GM12878 (cell line): ENCODE results near the gene DCN. TPM values are rescaled to one million over a fixed set of nuclear protein-coding genes. Genes with fewer than 3 reads are reported as not detected.

Source experiments
- ATAC-seq: fragments of 200-7000 bp; cut with Tn5 transposase; 3 replicates; pipeline ENCODE4 v1.9.1; 2020; ENCODE audit warnings: mild to moderate bottlenecking, moderate library complexity
- BruUV-seq: library from RNA; stranded (reverse); fragments of 400-500 nt; replicated peaks from 2 replicates; lab custom pipeline; 2021; lab: Mats Ljungman, UMichigan
- CTCF ChIA-PET: fragments of 300-600 bp; sonication (Branson Sonifier 250); formaldehyde crosslinking; extraction: SDS; loops from one replicate; lab custom pipeline; 2021; ENCODE audit warnings: inconsistent platforms; lab: Yijun Ruan, JAX
- POLR2A ChIA-PET: fragments of 350-600 bp; formaldehyde crosslinking; extraction: SDS; loops from one replicate; lab custom pipeline; 2021; ENCODE audit warnings: inconsistent platforms; lab: Charles Lee
- RAD21 ChIA-PET: fragments of 300-600 bp; sonication (Branson Sonifier 250); formaldehyde crosslinking; loops from one replicate; lab custom pipeline; 2023; ENCODE audit warnings: antibody characterized with exemption; ENCODE audit not compliant: unreplicated experiment; lab: Charles Lee
- SMC1A ChIA-PET: fragments of 300-600 bp; sonication (Branson Sonifier 250); formaldehyde crosslinking; loops from one replicate; lab custom pipeline; 2023; ENCODE audit not compliant: unreplicated experiment, uncharacterized antibody; lab: Charles Lee
- DNase-seq: peaks from one replicate; pipeline ENCODE4 v3.0.0-alpha.2; 2011; ENCODE audit warnings: low read depth, low spot score
- FAIRE-seq: peaks from 3 replicates; lab custom pipeline; 2011; peaks lifted over from hg19 to GRCh38; lab: Jason Lieb, UNC
- H2AFZ ChIP-seq: 2 replicates; pipeline ENCODE4 v1.6.0; 2011; ENCODE audit warnings: low read depth, low read length, control low read depth; ENCODE audit not compliant: control insufficient read depth
- H3K27ac ChIP-seq: 2 replicates; pipeline ENCODE4 v1.5.1; 2011; ENCODE audit warnings: control low read depth; ENCODE audit not compliant: control insufficient read depth, insufficient read depth
- H3K27me3 ChIP-seq, 2 experiments: replicated peaks in 1 of 2; 2 replicates each; pipeline versions ENCODE4 v1.6.0 to v1.6.1; 2011; ENCODE audit warnings: low read length in 1 of 2; ENCODE audit not compliant: control insufficient read depth in 2 of 2, insufficient read depth in 2 of 2
- H3K36me3 ChIP-seq, 2 experiments: 2 replicates each; pipeline ENCODE4 v1.5.1; 2011; ENCODE audit warnings: low read length in 1 of 2; ENCODE audit not compliant: control insufficient read depth in 2 of 2, insufficient read depth in 2 of 2
- H3K4me1 ChIP-seq: 2 replicates; pipeline ENCODE4 v1.6.1; 2011; ENCODE audit warnings: mild to moderate bottlenecking, low read length, moderate library complexity, mixed read lengths; ENCODE audit not compliant: control insufficient read depth, insufficient read depth
- H3K4me2 ChIP-seq: 2 replicates; pipeline ENCODE4 v1.6.0; 2011; ENCODE audit warnings: control low read depth; ENCODE audit not compliant: control insufficient read depth, insufficient read depth
- H3K4me3 ChIP-seq: fragments of 200-600 bp; sonication (generic); 2 replicates; pipeline ENCODE4 v1.5.1; 2016
- H3K79me2 ChIP-seq: 2 replicates; pipeline ENCODE4 v1.6.0; 2011; ENCODE audit warnings: low read length; ENCODE audit not compliant: control insufficient read depth, insufficient read depth
- H3K9ac ChIP-seq: 2 replicates; pipeline ENCODE4 v1.8.0; 2011; ENCODE audit warnings: low read length, control low read depth, mixed read lengths; ENCODE audit not compliant: control insufficient read depth, insufficient read depth
- H3K9me3 ChIP-seq: replicated peaks from 3 replicates; pipeline ENCODE4 v1.5.1; 2011; ENCODE audit warnings: mild to moderate bottlenecking, low read length; ENCODE audit not compliant: control insufficient read depth, insufficient read depth
- H4K20me1 ChIP-seq: 2 replicates; pipeline ENCODE4 v1.6.0; 2011; ENCODE audit not compliant: control insufficient read depth, insufficient read depth
- CBX3 ChIP-seq: fragments of 200-600 bp; sonication (generic); IDR thresholded peaks from 2 replicates; pipeline ENCODE4 v1.6.1; 2016; ENCODE audit warnings: low read depth, borderline replicate concordance
- CBX5 ChIP-seq: sonication (generic); IDR thresholded peaks from 2 replicates; pipeline ENCODE4 v1.6.1; 2016; ENCODE audit warnings: low read depth, moderate library complexity, mild to moderate bottlenecking, inconsistent platforms
- EED ChIP-seq: sonication (generic); IDR thresholded peaks from 2 replicates; pipeline ENCODE4 v1.6.1; 2016; ENCODE audit warnings: antibody characterized with exemption, low read depth
- FOXK2 ChIP-seq: fragments of 450-650 bp; IDR thresholded peaks from 2 replicates; pipeline ENCODE4 v1.6.1; 2017; ENCODE audit warnings: mild to moderate bottlenecking, moderate library complexity
- GABPA ChIP-seq: IDR thresholded peaks from 2 replicates; pipeline ENCODE4 v1.6.1; 2014; ENCODE audit warnings: antibody characterized with exemption, low read depth, mild to moderate bottlenecking, inconsistent platforms
- HCFC1 ChIP-seq: fragments of 150-350 bp; IDR thresholded peaks from 2 replicates; pipeline ENCODE4 v1.6.1; 2014; ENCODE audit warnings: low read length
- JUNB ChIP-seq: IDR thresholded peaks from 2 replicates; pipeline ENCODE4 v1.6.1; 2016; ENCODE audit warnings: antibody characterized with exemption, mild to moderate bottlenecking
- MEF2A ChIP-seq: IDR thresholded peaks from 2 replicates; pipeline ENCODE4 v1.6.1; 2011; ENCODE audit warnings: low read depth, mild to moderate bottlenecking, low read length, moderate library complexity; ENCODE audit not compliant: insufficient read depth
- MYC ChIP-seq: IDR thresholded peaks from 2 replicates; pipeline ENCODE4 v1.6.1; 2011; ENCODE audit warnings: mild to moderate bottlenecking, low read length, moderate library complexity, inconsistent platforms; ENCODE audit not compliant: insufficient read depth, insufficient replicate concordance, insufficient read length, severe bottlenecking
- NFYA ChIP-seq: IDR thresholded peaks from 2 replicates; pipeline ENCODE4 v1.6.1; 2011; ENCODE audit warnings: low read depth, mild to moderate bottlenecking, low read length, improper control_type of control experiment, borderline replicate concordance
- NR2C1 ChIP-seq: fragments of 450-650 bp; IDR thresholded peaks from 2 replicates; pipeline ENCODE4 v1.6.1; 2017; ENCODE audit warnings: antibody characterized with exemption, mild to moderate bottlenecking, moderate library complexity
- POLR2A ChIP-seq: IDR thresholded peaks from 2 replicates; pipeline ENCODE4 v1.6.1; 2011; ENCODE audit warnings: low read depth, mild to moderate bottlenecking, low read length
- ZBTB11 ChIP-seq: fragments of 450-650 bp; formaldehyde crosslinking; IDR thresholded peaks from 2 replicates; pipeline ENCODE4 v1.5.0; 2022; ENCODE audit warnings: mild to moderate bottlenecking, missing genetic modification characterization
- in situ Hi-C: fragments of 300-500 bp; cut with MboI; formaldehyde crosslinking; loops from 9 replicates; pipeline ENCODE4 v1.14.3; 2018; ENCODE audit warnings: mixed read lengths
- intact Hi-C: fragments of 100-400 bp; cut with micrococcal nuclease; formaldehyde crosslinking; loops from one replicate; pipeline ENCODE4 v1.14.2; 2022; ENCODE audit not compliant: unreplicated experiment
- polyA plus RNA-seq, 11 experiments: library from polyadenylated mRNA; depleted of rRNA in 4 of 11; unstranded in 6 of 11; stranded (reverse) in 5 of 11; fragments of >200 nt; fragmentation: Nextera tagmentation in 4 of 11; fragmentation: Illumina TruSeq in 1 of 11; extraction: Ambion mirVana in 4 of 11; extraction: Trizol in 1 of 11; gene quantifications; 1 replicate in 1 of 11; 2 replicates in 10 of 11; pipeline versions ENCODE4 v1.2.1 to v1.2.3, GENCODE V29; 2011 to 2016; ENCODE audit warnings: inconsistent platforms in 2 of 11, missing spikeins in 2 of 11, low read depth in 1 of 11
- total RNA-seq, 4 experiments: library from RNA; depleted of rRNA in 3 of 4; stranded (reverse); fragments of >200 nt in 3 of 4; fragmentation: Illumina TruSeq in 1 of 4; extraction: Trizol in 1 of 4; gene quantifications; 2 replicates each; pipeline versions ENCODE4 v1.2.1 to v1.2.3, GENCODE V29; 2013 to 2021
- TF ChIP-seq, protein P1 (sequence below): fragments of 450-650 bp; IDR thresholded peaks from 2 replicates; pipeline ENCODE4 v1.6.1; 2017; ENCODE audit warnings: mild to moderate bottlenecking
- TF ChIP-seq, protein P2 (sequence below): fragments of 150-350 bp; IDR thresholded peaks from 2 replicates; pipeline ENCODE4 v1.6.1; 2014; ENCODE audit warnings: mild to moderate bottlenecking, low read depth, low read length

The DCN gene
- total and polyA plus RNA-seq, 10 of the 15 experiments (the other 5 are each of a cell fraction or from before 2014, with no cell fraction given), result 0.07 to 2.1 (median 0.75) TPM; not detected in 6

GRCh38 chr12:91173124-91173523 is 9.5 kb downstream of the DCN start (continued):
- TF ChIP-seq FOXK2 (no peak), CBX5 (no peak), HCFC1 (no peak), NFYA (no peak)
- TF ChIP-seq, protein P1, sequence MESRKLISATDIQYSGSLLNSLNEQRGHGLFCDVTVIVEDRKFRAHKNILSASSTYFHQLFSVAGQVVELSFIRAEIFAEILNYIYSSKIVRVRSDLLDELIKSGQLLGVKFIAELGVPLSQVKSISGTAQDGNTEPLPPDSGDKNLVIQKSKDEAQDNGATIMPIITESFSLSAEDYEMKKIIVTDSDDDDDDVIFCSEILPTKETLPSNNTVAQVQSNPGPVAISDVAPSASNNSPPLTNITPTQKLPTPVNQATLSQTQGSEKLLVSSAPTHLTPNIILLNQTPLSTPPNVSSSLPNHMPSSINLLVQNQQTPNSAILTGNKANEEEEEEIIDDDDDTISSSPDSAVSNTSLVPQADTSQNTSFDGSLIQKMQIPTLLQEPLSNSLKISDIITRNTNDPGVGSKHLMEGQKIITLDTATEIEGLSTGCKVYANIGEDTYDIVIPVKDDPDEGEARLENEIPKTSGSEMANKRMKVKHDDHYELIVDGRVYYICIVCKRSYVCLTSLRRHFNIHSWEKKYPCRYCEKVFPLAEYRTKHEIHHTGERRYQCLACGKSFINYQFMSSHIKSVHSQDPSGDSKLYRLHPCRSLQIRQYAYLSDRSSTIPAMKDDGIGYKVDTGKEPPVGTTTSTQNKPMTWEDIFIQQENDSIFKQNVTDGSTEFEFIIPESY, result no peak
- TF ChIP-seq, all 136 proteins: peak for 0

- no peaks in the 10 kb centered on the region for H3K36me3 ChIP-seq
- ATAC-seq, result no peak
- H3K9ac ChIP-seq, result no peak overlapping the region
- no peak overlapping the region for H3K27ac ChIP-seq
- H3K4me3 ChIP-seq, result no peak overlapping the region
- no peaks in the 10 kb centered on the region for H3K9me3 ChIP-seq
- no peak for TF ChIP-seq EED
- no peak for TF ChIP-seq GABPA
- no peak for TF ChIP-seq POLR2A
- TF ChIP-seq NR2C1, result no peak
- no peak for TF ChIP-seq MYC
- TF ChIP-seq, protein P2, sequence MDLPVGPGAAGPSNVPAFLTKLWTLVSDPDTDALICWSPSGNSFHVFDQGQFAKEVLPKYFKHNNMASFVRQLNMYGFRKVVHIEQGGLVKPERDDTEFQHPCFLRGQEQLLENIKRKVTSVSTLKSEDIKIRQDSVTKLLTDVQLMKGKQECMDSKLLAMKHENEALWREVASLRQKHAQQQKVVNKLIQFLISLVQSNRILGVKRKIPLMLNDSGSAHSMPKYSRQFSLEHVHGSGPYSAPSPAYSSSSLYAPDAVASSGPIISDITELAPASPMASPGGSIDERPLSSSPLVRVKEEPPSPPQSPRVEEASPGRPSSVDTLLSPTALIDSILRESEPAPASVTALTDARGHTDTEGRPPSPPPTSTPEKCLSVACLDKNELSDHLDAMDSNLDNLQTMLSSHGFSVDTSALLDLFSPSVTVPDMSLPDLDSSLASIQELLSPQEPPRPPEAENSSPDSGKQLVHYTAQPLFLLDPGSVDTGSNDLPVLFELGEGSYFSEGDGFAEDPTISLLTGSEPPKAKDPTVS, result no peak
- no peak for TF ChIP-seq MEF2A
- no peak for TF ChIP-seq CBX3
- TF ChIP-seq JUNB, result no peak
- TF ChIP-seq ZBTB11 (CRISPR knock-in tag), result no peak
- H4K20me1 ChIP-seq, result no peaks in the 10 kb centered on the region
- no peak overlapping the region for H2AFZ ChIP-seq
- no peak for DNase-seq
- no TSS peak for BruUV-seq
- SMC1A ChIA-PET, result interaction anchor here (1.3 kb wide), 1 partner anchor 28 kb away, joined by 4 read pairs; no protein-coding TSS in a partner anchor
- RAD21 ChIA-PET, result no interaction called here
- no peak overlapping the region for H3K4me2 ChIP-seq
- H3K27me3 ChIP-seq, result no peaks in the 10 kb centered on the region
- intact Hi-C loops (no loop called here), in situ Hi-C loops (no loop called here)
- FAIRE-seq, result no peak
- CTCF ChIA-PET, result no interaction called here
- POLR2A ChIA-PET, result no interaction called here
- no peaks in the 10 kb centered on the region for H3K79me2 ChIP-seq
- H3K4me1 ChIP-seq, result no peaks in the 10 kb centered on the region
Measured at GRCh38 chr12:91172096-91172495, 10.5 kb downstream of the DCN start.
